Lung (tissue), 12 donors: ENCODE measurements around the gene TMPRSS3. TPM values are rescaled to one million over a fixed set of nuclear protein-coding genes. Genes with fewer than 3 reads are reported as not detected.

Source experiments
- ATAC-seq: fragments of 200-7000 bp; cut with Tn5 transposase; one replicate; pipeline ENCODE4 v1.9.1; 2020; ENCODE audit warnings: moderate number of reproducible peaks; ENCODE audit not compliant: insufficient read depth, low FRiP score
- DNase-seq, 3 donors: peaks; one replicate each; pipeline ENCODE4 v3.0.0-alpha.2; 2013 to 2017
- H3K27ac ChIP-seq, 2 donors: one replicate each; pipeline ENCODE4 v1.5.1; 2013; ENCODE audit warnings: mild to moderate bottlenecking in 2 of 2, moderate library complexity in 2 of 2, control low read depth in 1 of 2, inconsistent platforms in 1 of 2, low read depth in 1 of 2, low read length in 1 of 2
- H3K27me3 ChIP-seq, 3 donors: one replicate each; pipeline ENCODE4 v1.5.1; 2013; ENCODE audit warnings: low read length in 2 of 3; ENCODE audit not compliant: control insufficient read depth in 3 of 3, insufficient read depth in 3 of 3
- H3K36me3 ChIP-seq, 4 donors: one replicate each; pipeline ENCODE4 v1.5.1; 2013; ENCODE audit warnings: low read length in 4 of 4, mild to moderate bottlenecking in 1 of 4, moderate library complexity in 1 of 4; ENCODE audit not compliant: control insufficient read depth in 4 of 4, insufficient read depth in 4 of 4
- H3K4me1 ChIP-seq, 5 donors: one replicate each; pipeline ENCODE4 v1.5.1; 2013; ENCODE audit warnings: low read length in 5 of 5, mild to moderate bottlenecking in 2 of 5, moderate library complexity in 1 of 5; ENCODE audit not compliant: control insufficient read depth in 5 of 5, insufficient read depth in 5 of 5
- H3K4me3 ChIP-seq: one replicate; pipeline ENCODE4 v1.5.1; 2013; ENCODE audit warnings: mild to moderate bottlenecking, control low read depth, moderate library complexity
- H3K9ac ChIP-seq, 2 donors: one replicate each; pipeline ENCODE4 v1.5.1; 2013; ENCODE audit warnings: low read length in 2 of 2, control low read depth in 1 of 2; ENCODE audit not compliant: insufficient read depth in 1 of 2
- H3K9me3 ChIP-seq, 4 donors: one replicate each; pipeline ENCODE4 v1.5.1; 2013; ENCODE audit warnings: low read length in 3 of 4, mild to moderate bottlenecking in 1 of 4, moderate library complexity in 1 of 4; ENCODE audit not compliant: control insufficient read depth in 4 of 4, insufficient read depth in 3 of 4
- CTCF ChIP-seq: IDR thresholded peaks from 2 replicates; pipeline ENCODE4 v1.5.1; 2012; ENCODE audit warnings: mild to moderate bottlenecking; ENCODE audit errors: control extremely low read depth, extremely low read depth
- WGBS, 2 donors: extraction: QIAGEN DNeasy Blood & Tissue Kit; methylation state at CpG; one replicate each; pipeline ENCODE4 v1.1.7; 2013; 5-methylcytosine and 5-hydroxymethylcytosine counted together
- polyA plus RNA-seq, 2 donors: library from polyadenylated mRNA; stranded (reverse); fragments of 200-250 nt; gene quantifications; one replicate each; pipeline ENCODE4 v1.2.1, GENCODE V29; 2013
- total RNA-seq, 2 donors: library from RNA; depleted of rRNA in 1 of 2; stranded (reverse); fragments of >200 nt in 1 of 2; gene quantifications; one replicate each; pipeline ENCODE4 v1.2.1, GENCODE V29; 2014 to 2021
- donor health status: control.
- donor health status: control.
- donor health status: Bipolar disorder and iron deficiency.
- donor health status: healthy.
- donor health status: DM: yes; HTN: yes; CAD: no.

The TMPRSS3 gene
- total and polyA plus RNA-seq, 4 donors, result 2.1 to 7.9 (median 4.2) TPM

- WGBS, 2 donors, result 19 to 40% methylated on average over 12 of the region's 12 CpGs
- H3K9ac ChIP-seq, result no peak overlapping the region
- H3K4me3 ChIP-seq, result no peak overlapping the region
- TF ChIP-seq CTCF, result no peak
- DNase-seq (peak in 1 of 3 donors; percentile 14), ATAC-seq (no peak)
- H3K36me3 ChIP-seq, result no peaks in the 10 kb centered on the region
- H3K4me1 ChIP-seq, result no peaks in the 10 kb centered on the region
- H3K9me3 ChIP-seq, result no peaks in the 10 kb centered on the region
- no peaks in the 10 kb centered on the region for H3K27me3 ChIP-seq
- peak overlapping the region in 1 of 2 donors; percentile 20 for H3K27ac ChIP-seq
These were observed 29.2 kb upstream of the TMPRSS3 start for GRCh38 chr21:42424914-42425541.

- Histone ChIP-seq H3K27me3 (no peaks in the 10 kb centered on the region), H3K9me3 (no peaks in the 10 kb centered on the region), H3K27ac (no peak overlapping the region), H3K9ac (no peak overlapping the region), H3K36me3 (no peaks in the 10 kb centered on the region), H3K4me1 (no peaks in the 10 kb centered on the region), H3K4me3 (no peak overlapping the region)
- no peak for TF ChIP-seq CTCF
- DNase-seq (no peak), ATAC-seq (no peak)
- WGBS, 2 donors, result 81 to 92% methylated on average over 2 of the region's 2 CpGs
These were observed 27.8 kb upstream of the TMPRSS3 start for GRCh38 chr21:42423685-42424084.

GRCh38 chr21:42423197-42423675 lies 27.4 kb upstream of the TMPRSS3 start:
- Histone ChIP-seq H3K36me3 (no peaks in the 10 kb centered on the region), H3K9ac (no peak overlapping the region), H3K4me1 (no peaks in the 10 kb centered on the region), H3K27ac (no peak overlapping the region), H3K4me3 (no peak overlapping the region), H3K27me3 (no peaks in the 10 kb centered on the region), H3K9me3 (peaks cover 0 to 1% (median 0%) of the 10 kb centered on the region in 4 donors)
- DNase-seq (no peak), ATAC-seq (no peak)
- no peak for TF ChIP-seq CTCF
- 64 to 75% methylated on average over 10 of the region's 10 CpGs for WGBS, 2 donors
